Stimulated activated memory B cell treated with anti-CD40 and anti-IgM and Interleukin-4, amounts not matched to agents 10 μg/mL and 1 μg/mL and 100 μg/mL, for 72 hours (primary cell): ENCODE results near the gene CSNK2A1.
A peak's percentile ranks its signal among the peaks of the same experiment; 100 is the strongest.

Experiments used
- ATAC-seq: fragments of 150-1000 bp; cut with Tn5 transposase; 2 replicates; pipeline ENCODE4 v1.10.0; 2021
- H3K27ac Mint-ChIP-seq: one replicate; pipeline ENCODE4 v1.8.0; 2022; ENCODE audit warnings: mild to moderate bottlenecking, mixed read lengths
- H3K27me3 Mint-ChIP-seq: one replicate; pipeline ENCODE4 v1.8.0; 2022; ENCODE audit warnings: mixed read lengths
- H3K36me3 Mint-ChIP-seq: one replicate; pipeline ENCODE4 v1.8.0; 2022; ENCODE audit warnings: mixed read lengths
- H3K4me1 Mint-ChIP-seq: one replicate; pipeline ENCODE4 v1.8.0; 2022; ENCODE audit warnings: mixed read lengths
- H3K4me3 Mint-ChIP-seq: one replicate; pipeline ENCODE4 v1.8.0; 2022; ENCODE audit warnings: mild to moderate bottlenecking, moderate library complexity, mixed read lengths
- H3K9me3 Mint-ChIP-seq: one replicate; pipeline ENCODE4 v1.8.0; 2022; ENCODE audit warnings: mixed read lengths

The CSNK2A1 gene

DNA sequence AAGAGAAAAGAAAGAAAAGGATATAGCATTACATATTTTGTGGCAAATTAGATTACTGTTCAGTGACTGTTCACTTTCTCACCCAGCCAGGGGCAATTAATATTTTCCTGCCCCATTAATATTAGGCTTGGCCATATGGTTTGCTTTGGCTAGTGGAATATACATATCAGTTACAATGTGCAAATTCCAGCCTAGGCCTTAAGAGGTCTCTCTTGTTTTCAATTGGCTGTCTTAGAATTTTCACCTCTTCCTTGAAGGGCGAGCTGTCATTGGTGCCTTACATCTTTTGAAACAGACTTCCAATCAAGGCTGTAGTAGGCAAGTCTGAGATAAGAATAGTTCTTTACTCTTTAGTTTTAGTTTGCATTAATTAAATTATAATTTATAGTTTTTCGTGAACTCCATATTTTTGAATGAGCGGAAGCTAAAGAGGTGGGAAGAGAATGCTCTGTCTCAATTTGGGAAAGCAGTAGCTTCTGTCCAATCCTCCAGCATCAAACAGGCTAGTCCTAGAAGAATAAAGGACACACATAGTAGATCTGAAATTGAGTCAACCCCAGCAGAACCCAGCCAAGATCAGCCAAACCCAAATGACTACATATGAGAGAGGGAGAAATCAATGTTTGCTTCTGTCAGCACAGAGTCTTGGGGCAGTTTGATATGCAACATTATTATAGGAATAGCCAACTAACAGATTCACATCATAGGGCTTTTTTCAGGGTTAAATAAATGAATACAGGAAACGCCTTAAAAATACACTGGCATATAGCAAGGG, 6.3 kb upstream of the CSNK2A1 start:
- H3K4me1 Mint-ChIP-seq: no peaks in the 10 kb centered on the region
- peaks cover 55% of the 10 kb centered on the region for H3K27me3 Mint-ChIP-seq
- no peaks in the 10 kb centered on the region for H3K36me3 Mint-ChIP-seq
- H3K9me3 Mint-ChIP-seq: no peaks in the 10 kb centered on the region
- no peak overlapping the region for H3K4me3 Mint-ChIP-seq
- ATAC-seq: no peak
- no peak overlapping the region for H3K27ac Mint-ChIP-seq

DNA sequence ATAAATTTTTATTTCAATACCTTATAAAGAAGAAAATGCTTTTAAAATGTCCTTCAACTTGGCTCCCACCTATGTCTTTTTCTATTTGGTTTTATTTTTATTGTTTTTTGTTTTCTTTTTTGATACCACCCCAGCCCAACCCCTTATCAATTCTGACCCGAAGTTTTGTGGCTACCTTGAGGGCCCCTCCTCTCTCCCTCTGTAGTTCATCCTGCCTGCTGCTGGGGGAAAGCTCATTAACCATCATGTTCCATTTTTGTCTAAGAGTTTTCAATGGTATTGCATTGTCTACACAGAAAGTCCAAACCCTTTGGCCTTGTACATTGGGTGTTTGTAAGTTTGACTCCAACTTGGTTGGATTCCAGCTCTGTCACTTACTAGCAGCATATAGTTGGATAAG, 5.3 kb upstream of the CSNK2A1 start:
- Mint-ChIP-seq H3K9me3 (peaks cover 4% of the 10 kb centered on the region), H3K4me3 (no peak overlapping the region), H3K36me3 (no peaks in the 10 kb centered on the region), H3K4me1 (peaks cover 10% of the 10 kb centered on the region), H3K27me3 (peaks cover 45% of the 10 kb centered on the region), H3K27ac (no peak overlapping the region)
- no peak for ATAC-seq

DNA sequence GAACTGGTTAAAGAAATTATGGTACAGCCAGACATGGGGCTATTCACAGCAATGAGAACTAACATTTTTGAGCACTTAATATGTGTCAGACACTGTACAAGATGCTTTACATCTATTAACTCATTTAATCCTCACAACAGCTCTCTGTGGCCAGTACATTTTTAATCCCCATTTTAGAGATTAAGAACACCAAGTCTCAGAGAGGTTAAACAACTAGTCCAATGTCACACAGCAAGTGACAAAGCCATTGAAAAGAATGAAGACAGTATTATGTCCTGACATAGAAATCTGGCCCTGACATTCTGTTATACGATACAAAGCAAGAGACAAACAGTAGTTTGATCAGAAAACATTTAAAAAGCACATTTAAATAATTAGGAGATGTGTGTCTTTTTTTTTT, 3.8 kb upstream of the CSNK2A1 start:
- ATAC-seq: no peak
- H3K4me3 Mint-ChIP-seq: no peak overlapping the region
- H3K4me1 Mint-ChIP-seq: peaks cover 19% of the 10 kb centered on the region
- peaks cover 35% of the 10 kb centered on the region for H3K27me3 Mint-ChIP-seq
- peaks cover 6% of the 10 kb centered on the region for H3K36me3 Mint-ChIP-seq
- peaks cover 4% of the 10 kb centered on the region for H3K9me3 Mint-ChIP-seq
- no peak overlapping the region for H3K27ac Mint-ChIP-seq

DNA sequence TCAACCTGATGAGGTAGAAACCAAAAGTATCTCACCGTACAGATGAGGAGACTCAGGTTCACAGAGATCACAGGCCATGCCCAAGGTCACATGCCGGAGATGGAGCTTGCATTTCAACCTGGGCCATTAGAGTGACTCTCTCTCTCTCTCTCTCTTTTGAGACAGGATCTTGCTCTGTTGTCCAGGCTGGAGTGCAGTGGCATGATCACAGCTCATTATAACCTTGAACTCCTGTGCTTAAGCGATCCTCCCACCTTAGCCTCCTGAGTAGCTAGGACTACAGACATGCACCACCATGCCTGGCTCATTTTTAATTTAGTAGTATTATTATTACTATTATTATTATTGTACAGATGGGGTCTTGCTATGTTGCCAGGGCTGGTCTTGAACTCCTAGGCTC, 2.8 kb upstream of the CSNK2A1 start:
- peaks cover 4% of the 10 kb centered on the region for H3K9me3 Mint-ChIP-seq
- no peak for ATAC-seq
- peaks cover 24% of the 10 kb centered on the region for H3K27me3 Mint-ChIP-seq
- peaks cover 6% of the 10 kb centered on the region for H3K36me3 Mint-ChIP-seq
- H3K4me1 Mint-ChIP-seq: peaks cover 29% of the 10 kb centered on the region
- no peak overlapping the region for H3K27ac Mint-ChIP-seq
- H3K4me3 Mint-ChIP-seq: no peak overlapping the region

DNA sequence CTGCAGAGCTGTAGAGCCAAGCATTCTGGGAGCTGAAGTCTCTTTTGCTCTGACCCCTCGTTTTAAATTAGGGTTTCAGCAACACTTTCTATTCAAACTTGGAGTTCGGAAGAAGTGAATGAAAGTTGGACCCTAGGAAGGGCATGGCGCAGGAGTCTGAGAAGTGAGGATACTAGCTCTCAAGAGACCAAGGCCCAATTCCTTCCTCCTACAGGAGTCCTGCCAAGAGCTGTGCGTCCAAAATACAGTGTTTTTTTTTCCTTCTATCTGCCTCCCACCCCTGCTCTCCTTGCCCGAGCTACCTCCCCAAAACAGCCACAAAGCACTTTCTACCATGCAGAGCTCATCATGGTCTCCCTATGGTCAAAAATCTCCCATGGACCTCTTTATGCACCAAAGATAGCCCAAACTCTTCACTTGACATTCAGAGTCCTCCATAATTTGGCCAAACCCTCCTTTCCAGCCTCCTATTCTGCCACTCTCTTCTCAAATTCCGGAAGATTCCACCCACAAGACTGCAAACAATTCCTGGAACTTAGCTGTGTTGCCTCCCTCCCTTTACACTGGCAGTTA, 649 bp upstream of the CSNK2A1 start:
- Mint-ChIP-seq H3K27me3 (peaks cover 4% of the 10 kb centered on the region), H3K9me3 (peaks cover 4% of the 10 kb centered on the region)

DNA sequence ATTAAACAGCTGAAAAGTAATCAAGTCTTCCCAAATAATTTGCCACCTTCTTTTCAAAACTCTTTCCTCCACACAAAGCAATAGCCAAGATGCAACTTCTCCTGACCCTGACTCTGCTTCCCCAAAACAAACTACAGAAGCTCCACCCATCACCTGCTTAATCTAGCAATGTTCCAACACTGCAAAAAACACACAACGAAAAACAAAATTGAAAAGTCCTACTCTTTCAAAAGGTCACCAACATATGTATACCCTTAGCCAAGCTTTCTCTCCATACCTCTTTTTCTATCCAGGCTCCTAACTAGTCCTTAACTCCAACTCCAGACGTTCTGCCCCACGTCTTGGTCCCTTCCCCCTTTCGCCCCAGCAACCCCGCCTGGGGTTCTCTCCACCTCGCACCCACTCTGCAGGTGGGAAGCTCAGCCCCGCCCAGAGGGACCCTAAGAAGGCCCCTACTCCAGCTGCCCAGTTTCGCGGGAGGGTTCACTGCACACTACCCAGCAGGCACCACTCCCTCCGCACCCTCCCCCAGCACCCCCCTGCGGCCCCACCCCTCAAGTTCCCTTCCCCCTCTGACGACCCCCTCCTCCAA, 717 bp downstream of the CSNK2A1 start:
- peak; percentile 21 for ATAC-seq
- H3K27ac Mint-ChIP-seq: peak overlapping the region; percentile 98
- peaks cover 4% of the 10 kb centered on the region for H3K9me3 Mint-ChIP-seq
- peaks cover 29% of the 10 kb centered on the region for H3K36me3 Mint-ChIP-seq
- no peaks in the 10 kb centered on the region for H3K27me3 Mint-ChIP-seq
- H3K4me1 Mint-ChIP-seq: peaks cover 58% of the 10 kb centered on the region
- peak overlapping the region; percentile 92 for H3K4me3 Mint-ChIP-seq

More for the DNA sequence above, 649 bp upstream of the CSNK2A1 start:
- peaks cover 44% of the 10 kb centered on the region for H3K4me1 Mint-ChIP-seq
- peak overlapping the region; percentile 92 for H3K4me3 Mint-ChIP-seq
- H3K36me3 Mint-ChIP-seq: peaks cover 19% of the 10 kb centered on the region
- H3K27ac Mint-ChIP-seq: peak overlapping the region; percentile 98
- ATAC-seq: no peak

DNA sequence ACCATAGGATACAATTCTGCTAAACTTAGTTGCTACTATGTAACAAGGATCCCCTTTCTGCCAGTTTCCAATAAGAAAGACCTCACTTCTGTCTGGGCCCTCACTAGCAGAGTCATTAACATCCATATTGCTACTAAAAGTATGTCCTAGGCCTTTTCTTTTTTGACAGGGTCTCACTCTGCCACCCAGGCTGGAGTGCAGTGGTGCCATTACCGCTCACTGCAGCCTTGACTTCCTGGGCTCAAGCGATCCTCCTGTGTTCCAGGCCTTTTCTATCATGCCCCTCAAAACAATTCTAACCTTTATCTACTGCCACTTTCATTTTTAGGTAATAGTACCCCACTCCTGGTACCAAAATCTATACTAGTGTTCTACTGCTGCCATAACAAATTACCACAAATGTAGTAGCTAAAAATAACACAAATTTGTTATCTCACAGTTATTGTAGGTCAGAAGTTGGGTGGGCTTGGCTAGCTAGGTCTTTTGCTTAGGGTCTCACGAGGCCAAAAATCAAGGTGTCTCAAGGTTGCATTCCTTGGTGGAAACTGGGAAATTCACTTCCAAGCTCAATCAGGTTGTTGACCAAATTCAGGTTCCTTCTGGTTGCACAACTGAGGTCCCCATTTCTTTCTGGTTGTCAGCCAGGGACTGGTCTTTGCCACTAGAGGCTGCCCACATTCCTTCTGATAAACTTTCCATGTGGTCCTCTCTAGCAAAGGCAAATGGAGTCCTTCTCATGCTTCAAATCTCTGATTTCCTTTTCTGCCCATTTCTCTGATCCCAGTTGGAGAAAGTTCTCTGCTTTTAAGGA, 3.0 kb downstream of the CSNK2A1 start:
- ATAC-seq: no peak
- Mint-ChIP-seq H3K36me3 (peaks cover 30% of the 10 kb centered on the region), H3K4me1 (peaks cover 77% of the 10 kb centered on the region), H3K9me3 (peaks cover 4% of the 10 kb centered on the region), H3K27me3 (no peaks in the 10 kb centered on the region), H3K27ac (no peak overlapping the region), H3K4me3 (no peak overlapping the region)

DNA sequence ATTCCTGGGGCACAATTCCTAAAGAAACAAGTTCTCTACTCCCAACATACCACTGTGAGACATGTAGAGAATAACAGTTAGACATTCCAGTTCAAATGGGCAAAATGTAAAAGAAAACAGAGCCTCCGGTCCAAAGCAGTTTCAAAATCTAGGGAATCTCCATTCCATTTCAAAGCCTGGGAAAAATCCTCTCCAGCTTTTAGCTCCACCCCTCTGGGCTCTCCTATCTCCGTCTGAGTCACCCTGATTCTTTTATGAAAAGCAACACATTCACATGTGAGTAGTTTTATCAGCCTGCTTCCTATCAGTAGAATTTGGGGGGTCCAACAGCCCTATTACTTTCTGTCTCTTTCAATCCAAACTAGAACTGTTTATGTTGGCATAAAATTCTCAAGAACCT, 3.7 kb downstream of the CSNK2A1 start:
- no peaks in the 10 kb centered on the region for H3K27me3 Mint-ChIP-seq
- no peak for ATAC-seq
- peaks cover 30% of the 10 kb centered on the region for H3K36me3 Mint-ChIP-seq
- H3K4me1 Mint-ChIP-seq: peaks cover 84% of the 10 kb centered on the region
- H3K4me3 Mint-ChIP-seq: peak overlapping the region; percentile 54
- no peak overlapping the region for H3K27ac Mint-ChIP-seq
- H3K9me3 Mint-ChIP-seq: peaks cover 4% of the 10 kb centered on the region

DNA sequence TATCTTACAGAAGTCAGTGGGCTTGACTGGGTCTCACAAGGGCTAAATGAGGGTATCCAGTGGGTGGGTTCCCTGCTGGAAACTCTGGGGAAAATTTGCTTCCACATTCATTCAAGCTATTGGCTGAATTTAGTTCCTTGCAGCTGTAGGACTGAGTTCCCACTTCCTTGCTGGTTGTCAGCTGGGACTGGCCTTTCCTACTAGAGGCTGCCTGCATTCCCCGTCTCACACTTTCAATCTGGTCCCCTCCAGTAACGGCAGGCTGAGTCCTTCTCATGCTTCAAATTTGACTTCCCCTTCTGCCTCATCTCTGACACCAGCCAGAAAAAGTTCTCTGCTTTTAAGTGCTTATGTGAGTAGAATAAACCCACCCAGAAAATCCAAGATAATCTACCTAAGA, 4.4 kb downstream of the CSNK2A1 start:
- no peak for ATAC-seq
- Mint-ChIP-seq H3K27ac (no peak overlapping the region), H3K36me3 (peaks cover 30% of the 10 kb centered on the region), H3K4me3 (no peak overlapping the region), H3K27me3 (no peaks in the 10 kb centered on the region), H3K9me3 (no peaks in the 10 kb centered on the region), H3K4me1 (peaks cover 84% of the 10 kb centered on the region)

DNA sequence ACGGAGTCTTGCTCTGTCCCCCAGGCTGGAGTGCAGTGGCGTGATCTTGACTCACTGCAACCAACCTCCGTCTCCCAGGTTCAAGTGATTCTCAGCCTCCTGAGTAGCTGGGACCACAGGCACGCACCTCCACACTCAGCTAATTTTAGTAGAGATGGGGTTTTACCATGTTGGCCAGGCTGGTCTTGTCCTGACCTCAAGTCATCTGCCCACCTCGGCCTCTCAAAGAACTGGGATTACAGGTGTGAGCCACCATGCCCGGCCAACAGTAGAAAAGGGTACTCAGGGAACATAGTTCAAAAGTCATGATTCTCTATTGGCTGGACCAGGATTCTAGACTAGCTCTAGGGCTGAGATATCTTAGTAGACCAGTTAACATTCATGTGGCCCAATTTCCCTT, 5.6 kb downstream of the CSNK2A1 start:
- Mint-ChIP-seq H3K36me3 (peaks cover 34% of the 10 kb centered on the region), H3K27ac (no peak overlapping the region), H3K4me3 (no peak overlapping the region), H3K9me3 (no peaks in the 10 kb centered on the region), H3K27me3 (no peaks in the 10 kb centered on the region), H3K4me1 (peaks cover 90% of the 10 kb centered on the region)
- no peak for ATAC-seq

DNA sequence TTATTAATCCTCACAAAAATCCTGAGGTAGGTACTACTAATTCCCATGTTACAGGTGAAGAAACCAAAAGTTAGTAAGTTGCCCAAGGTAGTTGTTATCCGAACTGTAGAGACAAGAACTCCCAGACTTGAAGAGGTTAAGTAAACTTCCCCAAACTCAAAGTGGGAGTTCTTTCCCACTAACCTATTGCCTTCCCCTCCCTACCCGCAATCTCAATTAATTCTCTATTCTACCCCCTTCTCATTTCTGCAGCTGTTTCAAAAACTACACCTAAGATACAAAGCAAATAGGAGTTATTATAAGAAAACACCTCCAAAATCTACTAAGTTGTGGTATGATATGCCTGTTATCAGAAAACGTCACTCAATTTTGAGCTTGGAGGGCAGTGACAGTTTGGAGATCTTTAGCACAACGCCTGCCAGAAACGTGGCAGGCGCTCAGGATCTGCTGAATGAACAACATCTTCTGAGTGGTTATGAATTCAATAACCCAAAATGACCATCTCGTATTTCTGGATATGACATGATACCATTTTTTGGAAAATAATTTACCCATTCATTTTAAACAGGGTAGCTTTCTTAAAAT, 7.1 kb downstream of the CSNK2A1 start:
- peaks cover 83% of the 10 kb centered on the region for H3K4me1 Mint-ChIP-seq
- H3K9me3 Mint-ChIP-seq: no peaks in the 10 kb centered on the region
- H3K27ac Mint-ChIP-seq: no peak overlapping the region
- peaks cover 28% of the 10 kb centered on the region for H3K36me3 Mint-ChIP-seq
- H3K4me3 Mint-ChIP-seq: no peak overlapping the region
- H3K27me3 Mint-ChIP-seq: no peaks in the 10 kb centered on the region
- no peak for ATAC-seq

DNA sequence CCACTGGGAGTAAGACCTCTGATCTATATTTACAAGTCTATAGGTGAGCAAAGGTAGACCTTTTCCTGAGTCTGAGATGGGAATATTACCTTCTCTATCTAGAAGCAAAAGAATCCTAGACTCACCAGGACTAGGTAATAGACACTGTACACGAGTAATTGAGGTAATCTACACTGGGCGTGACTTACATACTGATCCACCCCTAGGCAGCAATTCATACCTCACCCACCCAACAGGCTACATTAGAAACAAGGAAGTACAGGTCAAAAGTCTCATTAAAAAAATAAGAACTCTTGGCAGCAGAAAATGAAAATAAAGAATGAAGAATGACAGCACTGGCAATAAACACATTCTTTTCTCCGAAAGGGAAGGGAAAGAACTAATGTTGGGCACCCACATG, 7.6 kb downstream of the CSNK2A1 start:
- H3K27ac Mint-ChIP-seq: no peak overlapping the region
- H3K4me1 Mint-ChIP-seq: peaks cover 82% of the 10 kb centered on the region
- H3K4me3 Mint-ChIP-seq: no peak overlapping the region

DNA sequence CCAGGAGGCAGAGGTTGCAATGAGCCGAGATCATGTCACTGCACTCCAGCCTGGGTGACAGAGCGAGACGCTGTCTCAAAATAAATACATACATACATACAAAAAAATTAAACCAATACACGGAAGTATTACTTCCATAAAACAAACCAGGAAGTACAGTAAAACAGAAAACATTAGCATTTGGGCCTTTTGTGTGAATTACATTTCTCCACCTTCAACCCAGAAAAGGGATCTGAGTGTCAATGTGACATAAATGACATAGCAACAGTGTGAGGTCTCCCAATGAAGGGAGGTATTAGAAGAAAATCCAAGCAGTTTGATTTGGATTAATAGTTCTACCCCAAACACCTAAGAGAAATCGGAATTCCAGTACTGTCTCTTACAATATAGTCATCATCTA, 10.1 kb downstream of the CSNK2A1 start:
- no peaks in the 10 kb centered on the region for H3K27me3 Mint-ChIP-seq
- peaks cover 1% of the 10 kb centered on the region for H3K9me3 Mint-ChIP-seq
- H3K27ac Mint-ChIP-seq: no peak overlapping the region
- peaks cover 27% of the 10 kb centered on the region for H3K36me3 Mint-ChIP-seq
- H3K4me3 Mint-ChIP-seq: no peak overlapping the region
- ATAC-seq: no peak
- H3K4me1 Mint-ChIP-seq: peaks cover 69% of the 10 kb centered on the region

More for the DNA sequence above, 7.6 kb downstream of the CSNK2A1 start:
- Mint-ChIP-seq H3K27me3 (no peaks in the 10 kb centered on the region), H3K36me3 (peaks cover 28% of the 10 kb centered on the region), H3K9me3 (no peaks in the 10 kb centered on the region)
- no peak for ATAC-seq

DNA sequence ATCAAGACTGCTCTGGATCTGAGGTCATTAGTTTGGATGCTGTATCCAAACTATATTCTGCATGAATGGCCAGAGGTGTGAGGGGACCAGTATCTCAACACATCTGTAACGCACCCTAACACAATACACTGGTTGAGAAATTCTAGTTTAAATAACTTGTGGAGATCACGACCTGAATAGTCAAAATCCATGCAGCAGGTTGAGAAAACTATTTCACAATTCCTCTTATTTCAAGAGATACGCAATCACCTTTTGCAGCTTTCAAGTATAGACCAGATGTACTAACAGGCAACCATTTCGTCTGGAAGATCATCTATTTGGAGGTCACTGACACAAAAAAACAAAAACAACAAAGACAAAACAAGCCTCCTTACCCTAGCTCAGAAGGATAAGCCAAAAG, 11.1 kb downstream of the CSNK2A1 start:
- peaks cover 68% of the 10 kb centered on the region for H3K4me1 Mint-ChIP-seq
- H3K36me3 Mint-ChIP-seq: peaks cover 29% of the 10 kb centered on the region
- peaks cover 7% of the 10 kb centered on the region for H3K9me3 Mint-ChIP-seq
- no peak for ATAC-seq
- H3K27me3 Mint-ChIP-seq: no peaks in the 10 kb centered on the region
- H3K27ac Mint-ChIP-seq: no peak overlapping the region
- H3K4me3 Mint-ChIP-seq: no peak overlapping the region

DNA sequence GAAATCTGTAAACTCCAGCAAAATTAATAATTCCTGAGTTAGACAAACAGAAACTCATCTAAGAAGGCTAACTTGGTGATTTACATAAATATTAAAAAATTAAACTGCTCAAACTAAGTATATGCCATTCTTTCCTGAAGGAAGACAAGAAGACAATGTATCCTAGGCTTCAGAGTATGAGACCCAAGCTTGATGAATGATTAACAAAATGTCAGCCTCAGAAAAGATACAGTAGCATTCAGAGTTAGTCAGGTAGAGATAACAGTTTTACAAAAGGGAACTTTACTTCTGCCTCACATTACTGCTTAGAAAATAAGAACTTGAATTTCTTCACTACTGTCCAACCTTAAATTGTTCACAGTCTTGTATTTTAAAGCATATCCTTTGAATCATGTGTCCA, 12.0 kb downstream of the CSNK2A1 start:
- Mint-ChIP-seq H3K4me3 (no peak overlapping the region), H3K9me3 (peaks cover 14% of the 10 kb centered on the region), H3K4me1 (peaks cover 63% of the 10 kb centered on the region), H3K36me3 (peaks cover 38% of the 10 kb centered on the region), H3K27ac (no peak overlapping the region), H3K27me3 (no peaks in the 10 kb centered on the region)
- no peak for ATAC-seq
